Parathyroid adenoma (tissue), 2 donors: ENCODE measurements around the gene ARHGAP30.

ENCODE experiments used
- H2AFZ ChIP-seq: fragments of 300-600 bp; sonication (generic); one replicate; pipeline ENCODE4 v1.7.0; 2017; ENCODE audit warnings: antibody characterized with exemption, mild to moderate bottlenecking
- H3K27ac ChIP-seq: fragments of 300-600 bp; sonication (generic); one replicate; pipeline ENCODE4 v1.7.0; 2017
- H3K27me3 ChIP-seq: fragments of 300-600 bp; sonication (generic); one replicate; pipeline ENCODE4 v1.7.0; 2017; ENCODE audit warnings: low read length; ENCODE audit not compliant: control insufficient read depth, insufficient read depth
- H3K36me3 ChIP-seq: fragments of 300-600 bp; sonication (generic); one replicate; pipeline ENCODE4 v1.7.0; 2017; ENCODE audit warnings: low read length; ENCODE audit not compliant: control insufficient read depth, insufficient read depth
- H3K4me1 ChIP-seq: fragments of 300-600 bp; sonication (generic); one replicate; pipeline ENCODE4 v1.7.0; 2017; ENCODE audit warnings: control low read depth
- H3K4me2 ChIP-seq: fragments of 300-600 bp; sonication (generic); one replicate; pipeline ENCODE4 v1.7.0; 2017; ENCODE audit warnings: low read length
- H3K4me3 ChIP-seq: fragments of 300-600 bp; sonication (generic); one replicate; pipeline ENCODE4 v1.7.0; 2017; ENCODE audit warnings: low read depth, low read length
- H3K79me2 ChIP-seq: fragments of 300-600 bp; sonication (generic); one replicate; pipeline ENCODE4 v1.7.0; 2017; ENCODE audit warnings: control low read depth
- H3K9ac ChIP-seq: fragments of 300-600 bp; sonication (generic); one replicate; pipeline ENCODE4 v1.7.0; 2017; ENCODE audit warnings: mild to moderate bottlenecking
- H3K9me3 ChIP-seq: fragments of 300-600 bp; sonication (generic); one replicate; pipeline ENCODE4 v1.7.0; 2017; ENCODE audit warnings: low read length; ENCODE audit not compliant: control insufficient read depth
- TF ChIP-seq, protein P1 (sequence below): fragments of 300-600 bp; sonication (generic); IDR thresholded peaks from one replicate; pipeline ENCODE4 v1.7.0; 2017; ENCODE audit warnings: antibody characterized with exemption, mild to moderate bottlenecking
- donor health status: primary hyperparathyroidism.

The ARHGAP30 gene

GRCh38 chr1:161085165-161085564 is 15.5 kb upstream of the ARHGAP30 start:
- H3K4me1 ChIP-seq: no peaks in the 10 kb centered on the region
- no peak overlapping the region for H3K9ac ChIP-seq
- no peaks in the 10 kb centered on the region for H3K36me3 ChIP-seq
- H3K4me2 ChIP-seq: no peak overlapping the region
- H3K27ac ChIP-seq: no peak overlapping the region
- no peak overlapping the region for H2AFZ ChIP-seq
- no peaks in the 10 kb centered on the region for H3K79me2 ChIP-seq
- no peak overlapping the region for H3K4me3 ChIP-seq
- H3K9me3 ChIP-seq: no peaks in the 10 kb centered on the region
- TF ChIP-seq, protein P1, sequence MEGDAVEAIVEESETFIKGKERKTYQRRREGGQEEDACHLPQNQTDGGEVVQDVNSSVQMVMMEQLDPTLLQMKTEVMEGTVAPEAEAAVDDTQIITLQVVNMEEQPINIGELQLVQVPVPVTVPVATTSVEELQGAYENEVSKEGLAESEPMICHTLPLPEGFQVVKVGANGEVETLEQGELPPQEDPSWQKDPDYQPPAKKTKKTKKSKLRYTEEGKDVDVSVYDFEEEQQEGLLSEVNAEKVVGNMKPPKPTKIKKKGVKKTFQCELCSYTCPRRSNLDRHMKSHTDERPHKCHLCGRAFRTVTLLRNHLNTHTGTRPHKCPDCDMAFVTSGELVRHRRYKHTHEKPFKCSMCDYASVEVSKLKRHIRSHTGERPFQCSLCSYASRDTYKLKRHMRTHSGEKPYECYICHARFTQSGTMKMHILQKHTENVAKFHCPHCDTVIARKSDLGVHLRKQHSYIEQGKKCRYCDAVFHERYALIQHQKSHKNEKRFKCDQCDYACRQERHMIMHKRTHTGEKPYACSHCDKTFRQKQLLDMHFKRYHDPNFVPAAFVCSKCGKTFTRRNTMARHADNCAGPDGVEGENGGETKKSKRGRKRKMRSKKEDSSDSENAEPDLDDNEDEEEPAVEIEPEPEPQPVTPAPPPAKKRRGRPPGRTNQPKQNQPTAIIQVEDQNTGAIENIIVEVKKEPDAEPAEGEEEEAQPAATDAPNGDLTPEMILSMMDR: no peak
- H3K27me3 ChIP-seq: no peaks in the 10 kb centered on the region

DNA sequence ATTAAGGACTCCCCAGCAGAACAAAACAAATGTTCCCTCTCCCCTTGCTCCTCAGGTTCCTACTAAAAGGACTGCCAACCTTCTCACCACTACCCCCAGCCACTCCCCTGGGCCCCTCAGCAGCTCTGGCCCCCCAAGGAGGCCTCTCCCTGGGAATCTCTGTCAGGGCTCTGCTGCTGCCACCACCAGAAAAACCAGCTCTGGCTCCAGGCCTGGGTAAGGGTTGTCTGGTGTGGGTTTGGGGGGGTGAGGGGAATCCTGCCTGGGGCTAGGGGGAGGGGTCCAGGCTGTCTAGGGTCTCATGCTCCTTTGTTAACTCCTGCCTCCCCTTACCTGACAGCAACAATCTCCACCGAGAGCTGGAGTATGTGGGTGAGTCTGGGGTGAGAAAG is 14.9 kb upstream of the ARHGAP30 start:
- no peaks in the 10 kb centered on the region for H3K79me2 ChIP-seq
- H3K9me3 ChIP-seq: no peaks in the 10 kb centered on the region
- no peaks in the 10 kb centered on the region for H3K36me3 ChIP-seq
- H2AFZ ChIP-seq: no peak overlapping the region
- no peak overlapping the region for H3K9ac ChIP-seq
- no peaks in the 10 kb centered on the region for H3K4me1 ChIP-seq
- H3K4me3 ChIP-seq: no peak overlapping the region
- H3K27ac ChIP-seq: no peak overlapping the region
- no peak overlapping the region for H3K4me2 ChIP-seq
- no peaks in the 10 kb centered on the region for H3K27me3 ChIP-seq
- TF ChIP-seq, protein P1: no peak

DNA sequence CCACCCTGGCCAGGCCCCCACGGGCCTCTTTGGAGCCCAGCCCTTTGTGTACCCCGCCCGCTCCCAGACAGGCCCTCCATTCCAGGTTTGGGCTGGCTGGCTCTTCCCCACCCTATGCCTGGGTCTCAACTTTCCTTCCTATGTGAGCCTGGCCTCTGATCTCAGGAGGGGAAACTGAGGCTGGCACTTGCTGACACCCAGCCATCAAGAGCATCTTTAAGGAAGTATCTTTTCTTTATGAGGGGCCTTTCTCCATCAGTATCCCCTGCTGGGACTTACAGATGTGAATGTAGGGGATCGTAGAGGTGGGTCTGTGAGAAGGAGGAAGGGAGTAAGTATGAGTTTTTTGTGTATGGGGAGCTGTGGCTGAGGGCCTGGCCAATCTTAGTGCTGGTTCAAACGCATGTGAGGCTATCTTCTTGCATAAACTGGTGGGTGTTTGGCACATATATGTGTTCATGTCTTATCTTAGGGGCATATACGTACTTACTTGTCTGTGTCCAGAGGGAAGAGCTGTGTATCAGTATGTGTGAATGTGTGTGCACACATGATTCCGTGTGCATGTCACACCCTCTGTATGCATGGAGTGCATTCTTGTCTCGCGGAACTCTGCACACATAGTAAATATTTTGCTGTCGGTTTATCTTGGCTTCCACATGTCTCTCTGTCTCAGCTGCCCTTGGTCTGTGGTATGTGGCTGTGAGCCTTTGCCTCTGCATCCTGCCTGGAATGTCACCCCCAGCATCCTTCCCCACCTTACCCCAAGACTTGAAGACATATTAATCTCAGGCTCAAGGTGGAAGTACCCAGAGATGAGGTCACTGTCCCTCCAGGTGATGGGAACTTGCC is 14.3 kb upstream of the ARHGAP30 start:
- no peak overlapping the region for H3K4me3 ChIP-seq
- TF ChIP-seq, protein P1: no peak
- no peaks in the 10 kb centered on the region for H3K36me3 ChIP-seq
- no peak overlapping the region for H2AFZ ChIP-seq
- H3K9me3 ChIP-seq: no peaks in the 10 kb centered on the region
- H3K27ac ChIP-seq: no peak overlapping the region
- H3K4me1 ChIP-seq: no peaks in the 10 kb centered on the region
- no peak overlapping the region for H3K4me2 ChIP-seq
- no peaks in the 10 kb centered on the region for H3K27me3 ChIP-seq
- no peaks in the 10 kb centered on the region for H3K79me2 ChIP-seq
- H3K9ac ChIP-seq: no peak overlapping the region

GRCh38 chr1:161082996-161083747 is 13.5 kb upstream of the ARHGAP30 start:
- Histone ChIP-seq H2AFZ (no peak overlapping the region), H3K4me3 (no peak overlapping the region), H3K9me3 (no peaks in the 10 kb centered on the region), H3K4me1 (no peaks in the 10 kb centered on the region), H3K27ac (no peak overlapping the region), H3K27me3 (no peaks in the 10 kb centered on the region), H3K79me2 (no peaks in the 10 kb centered on the region), H3K9ac (no peak overlapping the region), H3K36me3 (no peaks in the 10 kb centered on the region), H3K4me2 (no peak overlapping the region)
- TF ChIP-seq, protein P1: no peak
